ENCODE measurements around the gene GRHL1.

DNA sequence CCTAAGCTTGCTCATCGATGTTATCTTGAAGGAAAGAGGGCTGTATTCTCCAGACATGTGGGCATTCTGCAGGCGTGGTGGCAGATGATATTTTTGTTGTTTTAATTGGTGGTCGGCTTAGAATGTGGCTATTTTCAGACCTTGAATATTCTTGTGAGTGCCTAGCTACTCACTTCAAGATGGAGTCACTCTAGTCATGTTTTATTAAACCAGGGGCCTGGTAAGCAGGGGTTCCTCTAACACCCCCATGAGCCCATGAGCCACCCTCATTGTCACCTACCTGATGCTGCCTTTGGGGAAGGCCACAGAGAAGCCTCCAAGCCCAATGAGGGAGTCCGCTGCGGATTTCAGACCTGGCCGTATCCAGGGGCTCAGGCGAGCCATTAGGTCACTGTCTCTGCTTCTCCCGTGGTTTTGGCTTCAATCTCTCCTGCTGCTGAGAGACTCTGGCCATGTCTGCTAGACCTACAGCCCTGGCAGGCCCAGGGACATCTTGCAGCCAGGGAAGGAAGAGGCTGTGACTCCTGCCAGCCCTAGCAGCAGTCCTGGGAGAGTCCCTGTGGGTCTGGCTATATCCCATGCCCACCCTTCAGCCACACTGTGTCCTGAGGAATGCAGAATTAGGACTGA, 75.6 kb downstream of the GRHL1 start:
- TF ChIP-seq, protein P1, sequence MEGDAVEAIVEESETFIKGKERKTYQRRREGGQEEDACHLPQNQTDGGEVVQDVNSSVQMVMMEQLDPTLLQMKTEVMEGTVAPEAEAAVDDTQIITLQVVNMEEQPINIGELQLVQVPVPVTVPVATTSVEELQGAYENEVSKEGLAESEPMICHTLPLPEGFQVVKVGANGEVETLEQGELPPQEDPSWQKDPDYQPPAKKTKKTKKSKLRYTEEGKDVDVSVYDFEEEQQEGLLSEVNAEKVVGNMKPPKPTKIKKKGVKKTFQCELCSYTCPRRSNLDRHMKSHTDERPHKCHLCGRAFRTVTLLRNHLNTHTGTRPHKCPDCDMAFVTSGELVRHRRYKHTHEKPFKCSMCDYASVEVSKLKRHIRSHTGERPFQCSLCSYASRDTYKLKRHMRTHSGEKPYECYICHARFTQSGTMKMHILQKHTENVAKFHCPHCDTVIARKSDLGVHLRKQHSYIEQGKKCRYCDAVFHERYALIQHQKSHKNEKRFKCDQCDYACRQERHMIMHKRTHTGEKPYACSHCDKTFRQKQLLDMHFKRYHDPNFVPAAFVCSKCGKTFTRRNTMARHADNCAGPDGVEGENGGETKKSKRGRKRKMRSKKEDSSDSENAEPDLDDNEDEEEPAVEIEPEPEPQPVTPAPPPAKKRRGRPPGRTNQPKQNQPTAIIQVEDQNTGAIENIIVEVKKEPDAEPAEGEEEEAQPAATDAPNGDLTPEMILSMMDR (IDR thresholded peaks at IDR 0.05; ENCODE audit: low read depth, low read length, poor library complexity, severe bottlenecking): no peak
- TF ChIP-seq EZH2phosphoT487 (IDR thresholded peaks at IDR 0.05; ENCODE audit: borderline replicate concordance, low read length): no peak
